CD4-positive, alpha-beta T cell treated with Interleukin-4 for 4 hours (primary cell): Measurements from ENCODE around the gene SPATA7.
A peak's percentile ranks its signal among the peaks of the same experiment; 100 is the strongest.
"Not testable (repeated sequence)": the region's sequence is repeated elsewhere in the genome, so short reads cannot be mapped to it uniquely, and the experiment has no call there.

Source experiments
- DNase-seq: peaks from one replicate; pipeline ENCODE4 v3.0.0-alpha.2; 2020

The SPATA7 gene, protein sequence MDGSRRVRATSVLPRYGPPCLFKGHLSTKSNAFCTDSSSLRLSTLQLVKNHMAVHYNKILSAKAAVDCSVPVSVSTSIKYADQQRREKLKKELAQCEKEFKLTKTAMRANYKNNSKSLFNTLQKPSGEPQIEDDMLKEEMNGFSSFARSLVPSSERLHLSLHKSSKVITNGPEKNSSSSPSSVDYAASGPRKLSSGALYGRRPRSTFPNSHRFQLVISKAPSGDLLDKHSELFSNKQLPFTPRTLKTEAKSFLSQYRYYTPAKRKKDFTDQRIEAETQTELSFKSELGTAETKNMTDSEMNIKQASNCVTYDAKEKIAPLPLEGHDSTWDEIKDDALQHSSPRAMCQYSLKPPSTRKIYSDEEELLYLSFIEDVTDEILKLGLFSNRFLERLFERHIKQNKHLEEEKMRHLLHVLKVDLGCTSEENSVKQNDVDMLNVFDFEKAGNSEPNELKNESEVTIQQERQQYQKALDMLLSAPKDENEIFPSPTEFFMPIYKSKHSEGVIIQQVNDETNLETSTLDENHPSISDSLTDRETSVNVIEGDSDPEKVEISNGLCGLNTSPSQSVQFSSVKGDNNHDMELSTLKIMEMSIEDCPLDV

DNA sequence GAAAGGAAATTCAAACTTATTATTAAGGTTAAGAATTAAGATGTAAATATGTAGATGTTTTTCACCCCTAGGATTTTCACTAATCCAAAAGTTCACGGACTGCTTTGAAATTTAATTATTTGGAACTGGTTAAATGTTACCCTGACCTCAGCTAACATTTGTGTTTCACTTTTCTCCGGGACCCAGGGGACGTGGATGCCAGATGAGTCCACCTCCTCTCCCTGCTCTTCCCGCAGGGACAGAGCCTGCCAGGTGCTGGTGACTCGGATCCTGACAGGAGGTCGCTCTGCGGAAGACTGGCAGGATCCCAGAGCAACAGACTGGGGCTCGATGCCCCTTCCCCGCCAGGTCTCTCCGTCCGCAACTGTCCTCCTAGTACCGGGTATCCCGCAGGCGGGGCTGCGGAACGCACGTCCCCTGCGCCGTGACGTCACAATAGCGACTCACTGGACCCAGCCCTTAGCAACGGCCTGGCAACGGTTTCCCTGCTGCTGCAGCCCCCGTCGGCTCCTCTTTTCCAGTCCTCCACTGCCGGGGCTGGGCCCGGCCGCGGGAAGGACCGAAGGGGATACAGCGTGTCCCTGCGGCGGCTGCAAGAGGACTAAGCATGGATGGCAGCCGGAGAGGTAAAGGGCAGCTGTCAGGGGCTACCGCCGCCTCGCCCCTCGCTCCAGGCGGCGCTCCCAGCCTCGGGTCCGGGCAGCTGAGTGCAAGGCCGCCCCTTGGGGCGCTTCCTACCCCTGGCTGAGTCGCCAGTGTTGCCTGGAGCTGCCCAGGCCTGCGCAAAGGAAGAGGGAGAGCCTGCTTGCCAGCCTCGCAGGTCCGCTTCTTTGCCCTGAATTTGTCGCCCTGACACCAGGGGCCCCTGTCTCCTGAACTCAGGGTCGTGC lies at the start of gene SPATA7:
Gene SPATA7 (plus strand): TSS at position 446 of the 890 bp plus-strand sequence. CDS start 162 bp downstream, at position 608.
- peak; percentile 76 for DNase-seq

DNA sequence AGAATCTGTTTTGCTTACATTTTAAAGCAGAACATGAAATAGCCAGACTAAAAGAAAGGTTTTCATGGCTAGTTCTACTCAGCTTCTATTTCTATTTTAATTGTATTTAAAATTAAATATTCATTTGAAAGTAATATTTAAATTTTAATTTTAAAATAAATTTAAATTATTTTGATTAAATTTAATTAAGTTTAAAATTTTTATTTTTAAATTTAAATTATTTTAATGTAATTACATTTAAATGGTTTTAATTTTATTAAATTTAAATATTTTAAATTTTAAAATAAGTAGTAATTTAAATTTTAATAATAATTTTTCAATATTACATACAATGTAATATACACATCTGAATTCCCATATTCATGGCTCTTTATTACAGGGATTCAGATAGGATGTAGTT lies 45.1 kb upstream of the SPATA7 start:
- DNase-seq: no peak

DNA sequence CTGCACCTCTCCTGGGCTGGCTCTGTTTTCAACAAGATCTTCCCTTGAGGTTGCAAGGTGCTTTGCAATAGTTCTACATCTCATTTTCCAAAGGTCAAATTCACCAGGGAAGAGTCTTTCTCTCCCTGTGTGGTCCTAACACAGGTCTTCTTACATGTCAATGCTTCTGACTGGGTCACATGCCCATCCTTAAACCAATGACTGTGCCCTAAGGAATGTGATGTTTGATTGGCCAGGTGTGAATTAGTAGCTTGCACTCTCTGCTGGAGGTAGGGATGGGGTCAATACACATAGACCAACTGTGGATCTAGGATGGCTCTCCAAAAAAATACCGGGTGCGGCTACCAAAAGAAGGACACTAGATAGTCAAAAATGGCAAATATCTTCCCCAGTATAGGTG lies 42.5 kb upstream of the SPATA7 start:
- no peak for DNase-seq

- no peak for DNase-seq
Measured at GRCh38 chr14:88346048-88346639, 39.3 kb upstream of the SPATA7 start.

DNA sequence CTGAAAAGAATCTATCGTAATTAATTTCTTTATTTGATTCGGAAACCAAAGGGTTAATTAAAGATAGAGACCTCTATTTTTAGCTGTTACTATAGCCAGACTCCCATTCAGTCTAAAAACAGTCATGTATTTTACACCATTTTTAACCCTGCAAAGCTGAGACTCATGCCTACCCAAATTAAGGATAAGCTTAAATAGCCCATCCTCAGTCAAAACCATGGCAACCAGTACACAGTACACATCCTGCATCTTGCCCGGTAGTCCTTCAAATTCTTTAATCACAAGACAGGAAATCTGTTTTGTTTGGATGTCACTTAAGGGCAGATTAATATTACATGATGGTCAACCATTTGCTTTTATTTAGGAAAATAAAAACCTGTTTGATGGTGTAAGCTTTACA lies 36.9 kb upstream of the SPATA7 start:
- no peak for DNase-seq

GRCh38 chr14:88351966-88352691 lies 33.3 kb upstream of the SPATA7 start:
- no peak for DNase-seq

- no peak for DNase-seq
Measured at GRCh38 chr14:88352698-88353097, 32.8 kb upstream of the SPATA7 start.

DNA sequence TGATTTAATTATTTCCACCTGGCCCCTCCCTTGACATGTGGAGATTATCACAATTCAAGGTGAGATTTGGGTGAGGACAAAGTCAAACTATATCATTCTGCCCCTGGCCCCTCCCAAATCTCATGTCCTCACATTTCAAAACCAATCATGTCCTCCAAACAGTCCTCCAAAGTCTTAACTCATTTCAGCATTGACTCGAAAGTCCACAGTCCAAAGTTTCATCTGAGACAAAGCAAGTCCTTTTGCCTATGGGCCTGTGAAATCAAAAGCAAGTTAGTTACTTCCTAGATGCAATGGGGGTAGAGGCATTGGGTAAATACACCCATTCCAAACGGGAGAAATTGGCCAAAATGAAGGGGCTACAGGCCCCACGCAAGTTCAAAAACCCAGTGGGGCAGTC lies 31.1 kb upstream of the SPATA7 start:
- DNase-seq: no peak

GRCh38 chr14:88359500-88359899 lies 26.0 kb upstream of the SPATA7 start:
- DNase-seq: no peak

DNA sequence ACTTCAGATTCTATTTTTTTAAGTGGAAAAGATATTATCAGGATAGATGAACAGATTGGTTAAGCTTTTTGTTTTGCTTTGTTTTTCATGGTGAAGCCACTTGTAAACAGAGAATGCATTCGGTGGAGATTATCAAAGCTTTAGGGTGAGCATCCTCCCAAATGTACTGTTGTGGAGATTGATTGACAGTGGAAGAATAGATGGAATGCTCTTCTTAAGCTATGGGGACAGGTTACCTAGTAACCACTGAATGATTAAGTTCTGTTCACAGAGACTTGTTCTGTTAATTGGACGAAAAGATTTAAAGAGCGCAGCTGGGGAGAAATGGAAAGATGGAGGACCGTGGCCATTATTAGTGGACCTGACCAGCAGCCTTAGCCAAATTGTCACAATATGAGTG lies 21.8 kb upstream of the SPATA7 start:
- DNase-seq: no peak

GRCh38 chr14:88364710-88365413 lies 20.6 kb upstream of the SPATA7 start:
- DNase-seq: no peak

- DNase-seq: no peak
Measured at GRCh38 chr14:88369496-88369895, 16.0 kb upstream of the SPATA7 start.

- no peak for DNase-seq
Measured at GRCh38 chr14:88379706-88380343, 5.6 kb upstream of the SPATA7 start.

DNA sequence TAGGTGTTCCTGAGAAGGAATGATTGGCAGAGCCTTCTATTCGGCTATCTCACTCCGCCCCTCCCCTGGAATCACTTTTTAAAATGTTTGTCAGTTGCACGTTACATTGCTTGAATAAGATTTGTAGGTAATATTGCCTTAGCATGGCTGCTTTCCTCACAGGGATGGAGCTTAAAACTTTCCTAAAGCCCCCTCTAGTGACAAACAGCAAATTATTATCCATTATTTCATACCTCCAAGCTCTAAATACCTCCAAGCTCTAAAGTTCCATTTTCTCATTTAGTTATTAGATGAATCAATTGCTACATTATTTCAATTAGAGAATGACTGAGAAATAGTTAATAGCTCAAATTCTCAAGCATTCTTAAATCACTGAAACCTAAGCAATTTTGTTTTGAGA lies 5.1 kb upstream of the SPATA7 start:
- no peak for DNase-seq

- DNase-seq: not testable (repeated sequence)
Measured at GRCh38 chr14:88381634-88382033, 3.8 kb upstream of the SPATA7 start.

- DNase-seq: no peak
Measured at GRCh38 chr14:88384718-88385117, 739 bp upstream of the SPATA7 start.

DNA sequence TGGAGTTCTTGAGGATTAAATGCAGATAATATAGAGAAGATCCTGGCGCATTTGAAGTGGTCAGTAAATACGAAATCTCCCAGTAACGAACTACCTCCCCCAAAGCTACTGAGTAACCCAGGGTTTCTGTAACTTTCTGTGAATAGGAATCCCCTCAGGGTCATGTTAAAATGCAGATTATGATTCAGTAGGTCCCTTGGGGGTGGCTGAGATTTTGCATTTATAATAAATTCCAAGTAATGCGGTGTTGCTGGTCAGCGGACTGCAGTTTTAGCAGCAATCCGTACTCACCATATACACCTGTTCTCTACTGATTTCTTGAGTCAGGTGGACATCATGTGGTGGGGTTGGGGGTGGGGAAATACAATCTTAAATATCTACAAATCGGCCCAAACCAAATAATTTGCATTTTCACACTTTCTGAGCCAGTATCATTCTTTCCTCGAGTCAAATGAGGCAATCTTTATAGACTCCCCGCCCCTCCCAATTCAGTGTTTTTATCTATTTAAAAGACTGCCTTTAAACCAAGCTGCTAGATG lies 868 bp downstream of the SPATA7 start:
- DNase-seq: no peak

GRCh38 chr14:88388741-88389282 lies 3.4 kb downstream of the SPATA7 start:
- no peak for DNase-seq

GRCh38 chr14:88392609-88393008 lies 7.2 kb downstream of the SPATA7 start:
- DNase-seq: no peak

DNA sequence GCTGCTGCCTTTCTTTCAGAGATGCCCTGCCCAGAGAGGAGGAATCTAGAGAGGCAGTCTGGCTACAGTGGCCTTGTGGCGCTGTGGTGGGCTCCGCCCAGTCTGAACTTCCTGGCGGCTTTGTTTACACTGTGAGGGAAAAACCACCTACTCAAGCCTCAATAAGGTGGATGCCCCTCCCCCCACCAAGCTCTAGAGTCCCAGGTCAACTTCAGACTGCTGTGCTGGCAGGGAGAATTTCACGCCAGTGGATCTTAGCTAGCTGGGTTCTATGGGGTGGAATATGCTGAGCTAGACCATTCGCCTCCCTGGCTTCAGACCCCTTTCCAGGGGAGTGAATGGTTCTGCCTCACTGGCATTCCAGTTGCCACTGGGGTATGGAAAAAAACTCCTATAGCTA lies 25.6 kb downstream of the SPATA7 start:
- no peak for DNase-seq

DNA sequence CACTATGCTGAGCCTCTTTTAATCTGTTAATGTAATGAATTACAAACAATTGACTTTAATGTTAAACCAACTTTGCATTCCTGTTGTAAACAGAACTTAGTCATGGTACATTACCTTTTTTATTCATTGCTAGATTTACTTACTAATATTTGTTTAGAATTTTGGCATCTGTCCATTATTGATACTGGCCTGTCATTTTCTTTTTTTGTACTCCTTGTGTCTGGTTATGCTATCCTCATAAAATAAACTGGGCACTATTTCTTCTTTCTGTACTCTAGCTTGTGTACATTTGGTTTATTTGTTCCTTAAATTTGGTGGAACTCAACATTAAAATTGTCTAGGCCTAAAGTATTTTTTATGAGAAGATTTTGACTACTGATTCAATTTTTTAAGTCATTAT lies 32.1 kb downstream of the SPATA7 start:
- no peak for DNase-seq
